Measurements from ENCODE around the gene MRGPRD.

Gene MRGPRD, protein sequence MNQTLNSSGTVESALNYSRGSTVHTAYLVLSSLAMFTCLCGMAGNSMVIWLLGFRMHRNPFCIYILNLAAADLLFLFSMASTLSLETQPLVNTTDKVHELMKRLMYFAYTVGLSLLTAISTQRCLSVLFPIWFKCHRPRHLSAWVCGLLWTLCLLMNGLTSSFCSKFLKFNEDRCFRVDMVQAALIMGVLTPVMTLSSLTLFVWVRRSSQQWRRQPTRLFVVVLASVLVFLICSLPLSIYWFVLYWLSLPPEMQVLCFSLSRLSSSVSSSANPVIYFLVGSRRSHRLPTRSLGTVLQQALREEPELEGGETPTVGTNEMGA

DNA sequence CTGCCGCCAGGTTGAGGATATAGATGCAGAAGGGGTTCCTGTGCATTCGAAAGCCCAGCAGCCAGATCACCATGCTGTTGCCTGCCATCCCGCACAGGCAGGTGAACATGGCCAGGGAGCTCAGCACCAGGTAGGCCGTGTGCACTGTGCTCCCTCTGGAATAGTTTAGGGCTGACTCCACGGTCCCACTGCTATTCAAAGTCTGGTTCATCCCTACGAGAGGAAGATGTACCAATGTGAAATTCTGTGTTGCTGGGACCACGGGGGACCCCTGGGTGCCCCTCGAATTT, at the start of gene MRGPRD:
TSS of gene MRGPRD (minus strand) at position 211 of the 290 bp plus-strand sequence. CDS start at position 211, 0 bp downstream.
- no peak for FAIRE-seq

DNA sequence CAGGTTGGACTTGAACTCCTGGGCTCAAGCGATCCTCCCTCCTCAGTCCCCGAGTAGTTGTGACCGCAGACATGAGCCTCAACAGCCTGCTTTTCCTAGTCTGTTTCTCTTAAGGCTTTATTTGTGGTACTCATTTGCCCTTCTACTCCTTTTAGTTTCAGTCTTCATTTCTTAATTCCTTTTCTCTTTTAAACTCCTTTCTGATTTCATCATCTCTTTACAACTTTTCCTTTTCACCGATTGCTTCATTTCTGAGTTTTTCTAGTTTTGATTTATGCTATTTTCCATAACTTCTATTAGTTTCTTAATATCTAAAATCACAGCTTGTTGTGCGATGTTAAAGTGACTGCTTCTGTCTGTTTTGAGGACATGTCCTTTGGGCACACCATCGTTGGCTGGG, 49.5 kb upstream of the MRGPRD start:
- no peak for FAIRE-seq

DNA sequence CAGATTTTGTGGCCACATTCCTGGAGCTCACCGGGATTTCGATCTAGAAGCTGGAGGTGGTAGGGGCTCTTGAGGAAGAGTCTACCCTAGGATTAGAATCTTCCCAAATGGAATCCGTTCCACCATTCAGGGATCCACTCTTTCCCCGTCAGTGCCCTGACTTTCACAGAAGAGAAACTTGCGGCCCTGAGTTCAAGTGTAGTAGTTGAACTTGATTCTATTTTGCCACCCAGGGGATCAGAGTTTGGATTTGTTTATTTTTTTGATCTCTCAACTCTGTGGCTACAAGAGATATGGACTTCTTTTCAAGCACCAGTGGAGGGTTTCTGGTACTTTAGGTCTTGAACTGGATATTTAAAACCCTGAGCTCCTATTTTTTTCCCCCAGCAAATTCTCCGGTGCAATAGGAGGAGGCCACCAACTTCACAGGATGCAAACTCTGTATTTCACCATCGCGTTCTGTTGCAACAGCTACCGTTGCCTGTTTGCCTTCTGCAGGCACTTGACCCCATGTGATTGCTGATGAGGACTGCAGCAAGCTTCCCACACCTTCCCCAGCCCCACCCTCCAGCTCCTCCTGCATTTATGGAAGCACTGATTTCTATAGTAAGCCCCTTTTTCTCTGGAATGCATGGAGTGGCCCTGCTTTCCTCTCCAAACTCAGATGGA, 47.1 kb upstream of the MRGPRD start:
- no peak for FAIRE-seq

DNA sequence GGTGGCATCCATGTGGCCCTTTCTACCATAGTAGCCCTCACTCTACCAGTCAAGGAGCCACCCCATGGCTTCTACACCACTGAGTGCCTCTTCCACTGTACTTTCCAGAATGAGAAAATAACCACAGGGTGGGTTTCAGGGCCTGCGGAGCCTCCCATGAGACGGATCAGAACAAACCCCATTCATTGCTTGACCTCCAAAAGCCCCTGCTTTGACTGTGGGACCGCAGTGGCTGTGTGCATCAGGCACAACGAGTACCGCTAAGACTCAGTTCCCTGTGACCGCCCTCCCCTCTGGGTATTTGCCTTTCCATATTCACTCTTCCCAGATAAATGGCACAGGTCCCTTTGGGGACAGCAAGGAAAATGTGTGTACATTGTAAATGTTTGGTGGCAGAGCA, 43.7 kb upstream of the MRGPRD start:
- no peak for FAIRE-seq

DNA sequence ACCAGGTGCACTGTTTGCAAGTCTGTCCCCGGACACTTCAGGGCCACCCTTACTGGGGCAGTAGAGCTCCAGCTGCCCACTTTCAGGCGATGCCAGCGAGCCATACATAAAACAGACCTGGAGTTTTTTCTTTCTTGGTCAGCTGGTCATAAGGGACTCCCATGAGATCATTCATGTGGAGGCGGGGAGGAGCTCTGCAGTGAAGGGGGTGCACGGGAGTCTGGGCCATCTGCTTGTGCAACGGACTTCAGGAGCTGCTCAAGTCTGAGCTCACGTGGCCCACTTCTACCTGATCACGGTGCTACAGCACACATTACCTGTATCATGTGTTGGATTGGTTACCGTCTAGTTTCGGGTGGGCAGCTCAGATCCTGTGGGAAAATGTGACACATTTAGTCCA, 41.5 kb upstream of the MRGPRD start:
- FAIRE-seq = no peak

DNA sequence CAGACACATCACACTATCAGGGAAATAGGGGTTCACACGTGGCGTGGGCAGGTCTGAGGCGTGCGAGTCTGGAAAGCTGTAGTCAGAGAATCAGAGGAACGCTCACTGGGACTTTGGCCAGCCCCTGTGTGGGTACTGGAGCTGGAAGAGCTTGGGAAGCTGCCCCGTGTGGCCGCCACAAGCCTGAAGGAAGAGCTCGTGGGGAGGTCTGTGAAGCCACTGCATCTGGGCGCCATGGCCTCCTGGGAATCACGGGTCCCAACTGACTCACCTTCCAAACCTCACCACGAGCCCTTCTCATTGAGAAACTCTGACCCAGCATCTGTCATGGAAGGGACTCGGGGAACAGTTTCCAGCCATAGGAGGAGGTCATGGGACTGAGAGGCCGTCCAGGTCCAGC, 38.1 kb upstream of the MRGPRD start:
- no peak for FAIRE-seq

DNA sequence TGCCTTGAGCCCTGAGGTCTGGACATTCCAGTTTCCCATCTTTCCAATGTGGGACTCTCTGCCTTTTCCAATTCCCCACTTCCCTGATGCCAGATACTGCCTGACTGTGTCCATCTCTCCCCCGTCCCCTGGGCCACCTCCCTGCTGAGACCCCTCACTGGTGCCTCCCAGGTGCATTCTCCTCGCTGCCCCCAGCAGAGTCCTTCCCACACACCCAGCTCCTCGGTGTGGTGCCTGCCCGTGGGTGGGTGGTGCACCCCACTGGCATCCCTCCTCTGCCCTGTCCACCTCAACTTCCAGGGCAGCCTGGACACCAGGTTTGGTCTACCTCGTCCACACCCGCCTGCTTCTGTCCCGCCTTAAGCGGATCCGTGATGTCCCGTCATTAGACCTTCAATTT, 37.2 kb upstream of the MRGPRD start:
- no peak for FAIRE-seq

DNA sequence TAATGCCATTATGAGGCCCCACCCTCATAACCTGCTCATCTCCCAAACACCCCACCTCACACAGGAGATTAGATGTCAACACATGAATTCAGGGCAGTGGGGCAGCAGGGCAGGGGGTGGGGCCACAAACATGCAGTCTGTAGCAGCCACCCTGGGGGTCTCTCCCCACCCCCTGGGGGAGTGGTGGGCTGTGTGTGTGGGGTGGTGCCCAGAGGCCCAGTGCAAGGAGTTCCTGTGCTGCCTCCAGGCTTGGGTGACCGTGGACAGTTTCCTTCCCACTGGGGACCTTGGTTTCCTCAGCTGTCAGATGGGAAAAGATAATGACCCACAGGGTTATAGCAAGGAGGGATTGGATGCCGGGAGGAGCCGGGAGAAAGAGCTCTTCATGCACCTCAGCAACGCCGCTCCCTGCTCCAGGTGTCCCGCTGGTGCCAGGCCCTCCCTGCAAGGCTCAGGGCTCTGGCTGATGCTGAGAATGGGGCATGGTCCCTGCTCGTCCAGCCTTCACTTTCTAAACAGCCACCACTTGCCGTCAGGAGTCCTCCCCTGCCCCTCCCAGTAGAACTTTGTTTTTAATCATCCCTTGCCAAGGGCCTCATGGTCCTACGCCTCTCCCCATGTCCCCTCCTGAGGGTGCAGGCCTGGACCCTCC, 34.2 kb upstream of the MRGPRD start:
- no peak for FAIRE-seq

DNA sequence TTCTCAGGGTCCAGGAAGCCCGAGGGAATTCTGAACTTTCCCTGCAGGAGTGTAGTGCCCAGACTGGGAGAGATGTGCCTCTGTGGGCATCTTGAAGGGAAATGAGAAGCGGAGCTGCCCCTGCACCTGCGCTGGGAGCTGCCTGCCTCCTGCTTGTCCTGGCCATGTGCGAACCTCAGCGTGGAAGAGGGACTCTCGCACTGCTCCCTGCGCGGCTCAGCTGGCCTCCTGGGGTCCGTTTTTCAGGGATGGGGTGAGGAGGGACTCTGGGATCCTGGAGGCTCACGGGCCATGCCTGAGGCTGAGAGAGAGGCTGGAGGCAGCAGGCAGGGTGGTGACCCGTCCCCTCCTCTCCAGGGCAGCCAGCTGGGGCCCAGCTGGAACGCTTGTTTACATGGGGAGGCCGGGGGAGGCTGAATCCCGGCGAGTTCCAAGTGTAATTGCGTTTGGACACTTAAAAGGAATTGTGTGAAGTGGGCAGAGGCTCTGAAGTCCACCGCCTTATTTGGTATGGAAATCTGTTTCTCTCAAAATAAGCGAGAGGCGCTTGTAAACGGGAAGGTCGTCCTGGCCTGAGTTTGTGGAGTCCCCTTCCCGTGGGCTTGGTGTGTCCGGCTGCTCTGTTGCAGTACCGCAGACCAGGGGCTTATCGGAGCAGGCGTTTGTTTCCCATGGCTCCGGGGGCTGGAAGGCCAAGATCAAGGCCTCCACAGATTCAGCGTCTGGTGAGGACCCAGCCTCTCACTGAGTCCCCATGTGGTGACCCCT, 33.5 kb upstream of the MRGPRD start:
- no peak for FAIRE-seq

DNA sequence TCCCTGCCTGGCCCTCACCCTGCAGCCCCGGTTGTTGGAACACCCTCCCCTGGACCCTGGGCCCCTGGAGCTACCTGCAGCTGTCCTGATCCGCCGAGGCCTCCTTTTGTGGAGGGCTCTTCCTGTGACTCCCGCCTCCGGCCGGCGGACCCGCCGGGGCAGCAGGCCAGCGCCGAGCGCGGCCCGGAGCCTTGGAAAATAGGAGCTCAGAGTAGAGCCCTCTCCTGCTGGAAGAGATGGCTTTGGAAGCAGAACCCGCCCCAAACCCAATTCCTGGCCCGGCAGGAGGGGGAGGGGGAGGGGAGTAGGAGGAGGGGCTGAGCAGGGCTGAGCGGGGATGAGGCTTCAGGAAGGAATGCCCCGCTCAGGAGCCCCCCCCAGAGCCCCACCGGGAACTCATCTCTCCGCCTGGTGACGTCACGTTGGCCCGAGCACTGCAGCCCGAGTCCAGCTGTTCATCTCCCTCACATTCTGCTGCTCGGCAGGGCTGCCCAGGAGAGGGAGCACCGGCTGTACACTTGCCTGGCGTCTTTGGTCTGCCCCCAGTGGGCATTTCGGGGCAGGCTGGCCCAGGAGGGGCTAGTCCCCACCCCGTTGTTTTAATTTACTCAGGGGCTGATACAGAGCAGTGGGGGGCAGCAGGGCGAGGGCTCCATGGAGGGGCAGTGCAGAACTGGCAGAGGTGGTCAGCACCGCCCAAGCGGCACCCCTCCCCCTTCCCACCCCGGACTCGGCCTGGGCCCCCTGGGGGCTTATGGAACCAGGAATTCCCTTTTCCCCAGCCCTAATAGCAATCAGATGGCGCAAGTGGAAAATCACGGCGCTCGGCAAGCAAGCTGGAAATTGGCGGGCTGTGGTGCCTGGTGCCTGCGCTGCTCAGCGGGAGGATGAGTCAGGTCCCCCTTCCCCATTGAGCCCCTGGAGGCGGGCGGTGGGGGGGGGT, 32.5 kb upstream of the MRGPRD start, which contains the start of gene MRGPRF:
TSS of gene MRGPRF (minus strand) at position 238 of the 943 bp plus-strand sequence. CDS start 3,345 bp downstream, outside the sequence.
- FAIRE-seq = no peak

DNA sequence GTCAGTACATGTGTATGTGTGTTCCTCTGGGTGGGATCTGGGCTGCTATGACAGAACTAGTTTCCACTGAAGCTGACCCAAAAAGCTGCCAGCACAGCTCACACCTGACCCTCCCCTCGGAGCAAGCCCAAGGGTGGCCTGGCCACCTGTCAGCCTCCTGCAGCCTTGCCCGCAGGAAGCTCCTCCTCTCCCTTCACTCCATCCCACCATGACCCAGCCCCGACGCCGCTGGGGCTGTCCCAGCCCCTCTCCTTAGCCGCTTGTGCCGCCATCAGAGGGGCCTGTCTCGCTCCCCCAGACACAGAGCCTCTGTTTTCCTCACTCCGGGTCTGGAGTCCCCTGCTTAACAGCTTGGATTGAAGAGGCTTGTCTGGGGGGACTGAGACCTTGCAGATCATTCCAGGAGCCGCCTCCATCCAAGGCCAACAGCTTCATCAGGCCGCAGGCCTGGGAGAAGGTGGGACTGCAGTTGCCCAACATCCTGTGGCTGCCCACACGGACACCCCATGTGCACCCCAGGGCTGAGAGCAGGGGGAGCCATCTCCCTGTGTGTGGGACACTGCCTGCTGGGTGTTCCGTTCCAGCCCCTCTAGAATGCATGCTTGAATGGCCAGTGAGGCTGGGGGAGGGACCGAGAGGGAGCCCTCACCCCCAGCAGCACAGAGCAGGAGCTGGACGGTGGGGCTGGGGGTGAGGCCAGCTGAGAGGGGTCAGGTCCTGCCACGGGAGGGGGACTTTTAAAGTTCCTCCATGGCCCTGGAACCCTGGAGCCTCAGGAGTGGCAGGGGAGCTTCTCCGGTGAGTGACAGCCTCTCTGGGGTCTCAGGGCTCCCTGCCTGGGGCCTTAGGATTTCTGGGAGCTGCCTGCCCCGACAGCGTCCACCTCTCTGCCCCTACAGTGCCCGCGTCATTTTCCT, 31.6 kb upstream of the MRGPRD start:
- FAIRE-seq = no peak

DNA sequence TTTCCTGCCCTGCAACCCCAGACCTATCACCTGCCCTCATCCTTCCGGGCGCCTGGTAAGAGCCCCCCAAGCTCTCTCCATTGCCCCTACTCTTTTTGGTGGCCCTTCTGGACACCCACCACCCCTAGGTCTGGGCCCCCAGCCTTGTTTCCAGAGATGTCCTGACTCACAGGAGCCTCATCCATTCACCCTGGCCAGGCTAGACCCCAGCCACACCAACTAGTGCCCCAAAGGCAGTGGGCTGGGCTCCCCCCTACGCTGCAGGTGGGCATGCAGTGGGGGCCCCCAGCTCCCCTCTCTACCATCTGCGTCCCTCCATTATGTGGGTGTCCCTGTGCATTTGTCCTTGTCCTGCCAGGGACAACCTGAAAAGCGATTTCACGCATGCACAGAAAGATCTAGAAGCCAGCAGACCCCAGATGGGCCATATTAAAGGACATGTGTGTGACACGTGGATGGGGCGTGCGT, 30.9 kb upstream of the MRGPRD start:
- FAIRE-seq = no peak

DNA sequence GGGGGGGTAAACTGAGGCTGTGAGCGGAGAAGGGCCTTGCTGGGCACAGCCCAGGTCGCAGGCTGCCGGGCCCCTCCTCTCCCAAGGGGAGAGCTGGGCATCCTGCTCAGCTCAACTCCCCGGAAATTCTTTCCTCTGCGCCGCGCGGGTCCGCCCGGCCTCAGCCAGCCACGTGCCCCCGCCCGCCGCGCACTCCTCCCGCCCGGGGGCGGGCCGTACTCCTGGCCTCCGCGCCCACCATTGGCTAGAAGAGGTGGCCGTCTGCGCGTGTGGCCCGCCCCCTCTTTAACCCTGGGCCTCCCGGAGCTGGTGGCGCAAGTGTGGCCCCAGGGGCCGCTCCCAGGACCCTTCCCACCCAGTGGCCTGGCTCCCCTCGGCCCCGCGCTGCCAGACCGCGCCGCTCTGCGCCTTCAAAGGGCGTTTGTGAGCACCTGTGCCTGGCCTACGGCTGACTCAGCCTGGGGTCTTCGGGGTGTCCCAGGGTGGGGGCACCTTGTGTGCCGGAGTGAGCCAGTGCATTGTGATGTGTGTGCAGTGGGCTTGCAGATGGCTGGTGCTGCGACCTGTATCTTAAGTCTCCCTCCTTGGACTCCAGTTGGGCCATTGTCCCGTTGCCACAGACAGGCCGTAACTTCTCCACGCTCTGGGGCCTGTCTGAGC, 30.3 kb upstream of the MRGPRD start:
- no peak for FAIRE-seq

DNA sequence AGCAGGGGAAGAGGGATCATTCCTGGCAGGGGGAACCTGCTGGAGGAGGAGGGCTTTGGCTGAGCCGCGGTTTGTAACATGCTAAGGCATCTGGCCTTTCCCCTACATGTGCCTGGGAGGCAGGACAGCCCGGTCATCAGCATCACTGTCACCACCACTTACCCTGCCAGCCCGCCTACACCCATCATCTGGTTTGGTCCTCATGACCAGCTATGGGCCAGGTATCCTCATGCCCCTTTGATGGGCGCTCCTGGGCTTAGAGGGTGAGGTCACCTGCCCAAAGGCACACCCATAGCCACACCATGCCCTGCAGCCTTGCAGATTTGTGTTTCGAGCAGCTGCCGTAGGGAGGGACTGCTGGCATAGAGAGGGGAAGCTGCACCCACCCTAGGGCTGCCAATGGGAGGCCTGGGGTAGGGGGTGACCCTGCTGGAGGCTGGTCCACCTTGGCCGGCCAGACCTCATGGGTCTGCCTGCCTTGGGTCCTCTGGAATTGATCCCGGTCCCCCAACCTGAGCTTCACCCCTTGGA, 29.6 kb upstream of the MRGPRD start:
- no peak for FAIRE-seq

DNA sequence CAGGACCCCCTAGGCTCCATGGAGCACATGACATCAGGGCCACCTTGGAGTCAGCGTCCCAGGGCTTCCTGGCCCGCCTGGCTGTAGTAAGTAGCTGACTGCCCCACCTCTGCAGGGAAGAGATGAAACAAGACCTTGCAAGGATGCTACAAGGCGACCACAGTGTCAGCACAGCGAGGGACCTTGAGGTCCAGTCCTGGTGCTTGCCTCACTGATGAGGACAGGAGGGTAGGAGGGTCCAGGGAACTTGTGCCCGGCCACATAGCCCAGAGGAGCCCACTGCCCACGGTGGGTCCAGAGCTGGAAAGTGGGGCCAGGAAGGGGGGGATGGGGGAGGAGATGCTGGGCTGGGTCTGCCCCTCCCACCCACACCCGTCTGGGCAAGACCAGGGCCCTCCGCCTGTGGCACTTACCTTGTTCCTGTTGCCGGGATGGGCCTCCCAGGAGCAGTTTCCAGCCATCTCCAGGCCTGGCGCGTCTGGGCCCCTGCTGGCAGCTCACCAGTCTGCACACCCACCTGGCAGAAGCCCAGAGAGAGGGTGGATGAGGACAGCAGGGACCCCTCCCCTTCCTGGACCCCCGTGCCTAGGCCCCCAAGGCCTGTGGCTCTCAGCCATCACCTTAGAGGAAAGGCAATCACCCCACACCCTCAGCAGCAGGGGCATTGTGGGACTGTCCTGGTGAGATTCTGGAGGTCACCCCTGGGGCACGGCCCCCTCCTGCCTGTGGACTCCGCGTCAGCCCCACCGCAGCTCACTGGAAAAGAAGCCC, 28.8 kb upstream of the MRGPRD start:
- FAIRE-seq = no peak

DNA sequence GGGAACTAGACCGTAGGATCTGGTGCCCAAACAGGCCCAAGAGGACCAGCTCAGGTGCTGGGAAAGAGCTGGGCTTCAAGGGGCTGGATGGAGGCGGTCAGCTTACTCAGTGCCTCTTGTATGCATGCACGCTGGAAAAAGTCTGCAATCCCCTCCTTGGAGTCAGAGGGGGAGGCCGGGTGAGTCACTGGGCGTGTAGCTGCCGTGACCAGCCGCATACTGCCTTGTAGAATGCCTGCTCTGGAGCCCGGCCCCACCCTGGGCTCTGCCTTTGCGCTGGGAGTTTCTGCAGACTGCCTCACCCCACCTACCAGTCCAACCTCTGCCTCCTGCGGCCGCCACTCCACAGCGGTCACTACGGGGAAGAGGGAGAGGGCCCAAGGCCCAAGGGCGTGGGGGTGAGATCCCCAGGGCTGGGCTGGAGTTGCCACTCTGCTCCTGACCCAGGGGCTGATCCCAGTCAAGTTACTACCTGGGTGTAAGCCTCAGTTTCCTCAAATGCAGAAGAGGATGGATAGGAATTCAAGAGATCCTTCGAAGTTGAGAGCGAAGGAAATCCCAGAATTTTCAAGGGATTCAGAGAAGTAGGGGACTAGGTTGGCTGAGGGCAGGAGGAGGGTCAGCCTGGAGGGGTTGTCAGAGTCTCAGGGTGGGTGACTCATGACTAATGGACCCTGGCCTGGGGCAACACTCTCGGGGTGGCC, 28.1 kb upstream of the MRGPRD start:
- FAIRE-seq = no peak

DNA sequence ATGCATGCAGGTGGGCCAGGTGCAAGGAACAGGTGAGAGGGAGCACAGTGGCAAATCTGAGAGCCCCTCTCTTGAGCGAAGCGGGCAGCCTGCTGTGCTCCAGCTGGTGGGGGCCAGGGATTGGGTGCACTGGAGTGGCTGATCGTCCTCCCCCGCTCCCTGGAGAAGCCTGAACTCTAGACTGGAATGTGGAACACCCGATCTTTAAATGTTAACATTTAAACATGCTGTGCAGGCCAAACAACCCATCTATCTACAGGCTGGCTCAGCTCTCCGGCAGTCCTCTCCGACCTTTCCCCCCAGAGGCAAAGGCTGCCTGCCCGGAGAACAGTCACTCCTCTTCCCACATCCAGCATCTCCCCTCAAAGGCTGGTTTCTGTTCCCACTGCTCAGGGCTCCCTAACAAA, 27.2 kb upstream of the MRGPRD start:
- no peak for FAIRE-seq

DNA sequence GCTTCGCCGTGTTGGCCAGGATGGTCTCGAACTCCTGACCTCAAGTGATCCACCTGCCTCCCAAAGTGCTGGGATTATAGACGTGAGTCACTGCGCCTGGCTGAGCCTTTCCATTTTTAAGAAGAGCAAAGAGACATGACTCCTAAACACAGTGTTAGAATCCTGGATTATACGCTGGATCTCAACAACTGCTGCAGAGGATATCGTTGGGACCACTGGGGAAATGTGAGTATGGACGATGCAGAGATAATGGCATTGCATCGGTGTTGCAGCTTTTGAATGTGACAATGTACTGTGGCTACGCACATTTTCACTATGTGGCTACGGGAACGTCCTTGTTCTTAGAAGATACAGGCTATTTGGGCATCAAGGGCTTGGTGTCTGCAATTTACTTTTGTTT, 26.0 kb upstream of the MRGPRD start:
- no peak for FAIRE-seq
